Left lung (tissue), 10 donors: ENCODE results near the gene DLL3. TPM values are rescaled to one million over a fixed set of nuclear protein-coding genes. Genes with fewer than 3 reads are reported as not detected.

Experiments used
- ATAC-seq: fragments of 200-7000 bp; cut with Tn5 transposase; one replicate; pipeline ENCODE4 v1.9.1; 2020; ENCODE audit warnings: moderate library complexity
- DNase-seq, 4 donors: peaks; one replicate each; pipeline ENCODE4 v3.0.0-alpha.2; 2013 to 2020
- H3K27ac ChIP-seq, 2 donors: fragments of 200-600 bp; sonication (generic) in 1 of 2; one replicate each; pipeline versions ENCODE4 v1.5.0 to v1.8.0; 2020 to 2021
- H3K27me3 ChIP-seq, 2 donors: fragments of 200-600 bp; sonication (generic) in 1 of 2; one replicate each; pipeline versions ENCODE4 v1.5.0 to v1.8.0; 2020 to 2021
- H3K36me3 ChIP-seq, 2 donors: fragments of 200-600 bp; sonication (generic) in 1 of 2; one replicate each; pipeline versions ENCODE4 v1.5.0 to v1.8.0; 2020 to 2021
- H3K4me1 ChIP-seq, 2 donors: fragments of 200-600 bp; one replicate each; pipeline ENCODE4 v1.8.0; 2021
- H3K4me3 ChIP-seq, 2 donors: fragments of 200-600 bp; sonication (generic) in 1 of 2; one replicate each; pipeline versions ENCODE4 v1.5.0 to v1.8.0; 2020 to 2021; ENCODE audit warnings: mild to moderate bottlenecking in 1 of 2
- H3K9me3 ChIP-seq, 2 donors: fragments of 200-600 bp; sonication (generic) in 1 of 2; one replicate each; pipeline versions ENCODE4 v1.5.0 to v1.8.0; 2020 to 2021
- intact Hi-C, 2 donors: fragments of 100-400 bp; cut with DNase I; formaldehyde crosslinking; loops; one replicate each; pipeline versions ENCODE4 v1.11.2 to v1.14.2; 2022
- polyA plus RNA-seq, 6 donors: library from polyadenylated mRNA; unstranded; fragments of 120-200 nt; gene quantifications; one replicate each; pipeline ENCODE4 v1.2.1, GENCODE V29; 2013; ENCODE audit not compliant: insufficient read length in 6 of 6
- total RNA-seq, 2 donors: library from RNA; stranded (reverse); fragmentation: NEBNext Ultra II Directional; extraction: Animal tissue kit (Norgen Biotek cat#: 25700); gene quantifications; one replicate each; pipeline ENCODE4 v1.2.1, GENCODE V29; 2021
- TF ChIP-seq, protein P1 (sequence below), 2 donors: fragments of 200-600 bp; sonication (generic) in 1 of 2; IDR thresholded peaks; one replicate each; pipeline versions ENCODE4 v1.5.0 to v1.8.0; 2021; ENCODE audit warnings: antibody characterized with exemption in 2 of 2
- donor health status: DM: no; HTN: yes; CAD: no.
- donor health status: DM: no; HTN: no; CAD: no.

Gene DLL3
- total and polyA plus RNA-seq, 8 donors, result 0.12 to 0.80 (median 0.31) TPM; not detected in 1

DNA sequence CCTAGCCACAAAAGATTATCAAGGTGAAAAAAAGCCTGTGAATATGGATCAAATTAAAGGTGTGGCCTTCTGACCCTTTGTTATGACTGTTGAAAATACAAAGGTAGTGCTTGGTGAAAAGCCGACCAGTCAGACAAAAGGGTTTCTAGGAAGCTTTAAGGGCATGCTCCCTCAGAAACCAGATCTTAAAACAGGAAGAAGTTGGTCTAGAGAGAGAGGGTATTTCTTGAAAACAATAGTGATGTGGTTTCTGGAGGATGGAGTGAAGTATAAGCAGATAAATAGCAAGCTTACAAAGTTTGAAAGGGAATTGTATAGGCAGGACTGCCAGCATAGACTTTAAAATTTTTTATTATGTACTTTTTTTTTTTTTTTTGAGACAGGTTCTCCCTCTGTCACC lies 46.2 kb downstream of the DLL3 start:
- ATAC-seq, result no peak
- DNase-seq, result no peak
- H3K36me3 ChIP-seq, result no peaks in the 10 kb centered on the region
- H3K27me3 ChIP-seq, result peaks cover 0 to 13% of the 10 kb centered on the region in 2 donors
- no peaks in the 10 kb centered on the region for H3K9me3 ChIP-seq
- no peak overlapping the region for H3K27ac ChIP-seq
- no peak overlapping the region for H3K4me3 ChIP-seq
- TF ChIP-seq, protein P1, sequence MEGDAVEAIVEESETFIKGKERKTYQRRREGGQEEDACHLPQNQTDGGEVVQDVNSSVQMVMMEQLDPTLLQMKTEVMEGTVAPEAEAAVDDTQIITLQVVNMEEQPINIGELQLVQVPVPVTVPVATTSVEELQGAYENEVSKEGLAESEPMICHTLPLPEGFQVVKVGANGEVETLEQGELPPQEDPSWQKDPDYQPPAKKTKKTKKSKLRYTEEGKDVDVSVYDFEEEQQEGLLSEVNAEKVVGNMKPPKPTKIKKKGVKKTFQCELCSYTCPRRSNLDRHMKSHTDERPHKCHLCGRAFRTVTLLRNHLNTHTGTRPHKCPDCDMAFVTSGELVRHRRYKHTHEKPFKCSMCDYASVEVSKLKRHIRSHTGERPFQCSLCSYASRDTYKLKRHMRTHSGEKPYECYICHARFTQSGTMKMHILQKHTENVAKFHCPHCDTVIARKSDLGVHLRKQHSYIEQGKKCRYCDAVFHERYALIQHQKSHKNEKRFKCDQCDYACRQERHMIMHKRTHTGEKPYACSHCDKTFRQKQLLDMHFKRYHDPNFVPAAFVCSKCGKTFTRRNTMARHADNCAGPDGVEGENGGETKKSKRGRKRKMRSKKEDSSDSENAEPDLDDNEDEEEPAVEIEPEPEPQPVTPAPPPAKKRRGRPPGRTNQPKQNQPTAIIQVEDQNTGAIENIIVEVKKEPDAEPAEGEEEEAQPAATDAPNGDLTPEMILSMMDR (IDR thresholded peaks at IDR 0.05), result no peak
- peaks cover 0 to 10% of the 10 kb centered on the region in 2 donors for H3K4me1 ChIP-seq
- intact Hi-C loops, result no loop called here

DNA sequence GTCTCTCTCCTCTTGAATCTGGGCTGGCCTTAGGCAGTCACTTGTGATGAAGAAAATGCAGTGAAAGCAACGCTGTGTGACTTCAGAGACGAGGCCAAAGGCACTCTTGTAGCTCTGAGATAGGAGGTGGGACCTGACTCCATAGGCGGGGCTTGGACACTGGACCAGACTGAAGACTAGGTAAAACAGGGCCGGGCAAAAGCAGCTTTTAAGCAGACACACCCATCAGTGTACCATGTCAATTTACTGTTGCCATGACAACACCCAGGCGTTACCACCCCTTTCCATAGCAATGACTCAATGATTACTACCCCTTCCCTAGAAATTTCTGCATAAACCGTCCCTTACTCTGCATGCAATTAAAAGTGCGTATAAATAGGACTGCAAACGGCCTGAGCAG lies 47.9 kb downstream of the DLL3 start:
- Histone ChIP-seq H3K9me3 (no peaks in the 10 kb centered on the region), H3K36me3 (no peaks in the 10 kb centered on the region), H3K27me3 (peaks cover 0 to 13% of the 10 kb centered on the region in 2 donors), H3K4me1 (peaks cover 0 to 2% of the 10 kb centered on the region in 2 donors), H3K27ac (no peak overlapping the region), H3K4me3 (no peak overlapping the region)
- intact Hi-C loops, result no loop called here
- TF ChIP-seq, protein P1 (IDR thresholded peaks at IDR 0.05), result no peak
- ATAC-seq (no peak), DNase-seq (no peak)

DNA sequence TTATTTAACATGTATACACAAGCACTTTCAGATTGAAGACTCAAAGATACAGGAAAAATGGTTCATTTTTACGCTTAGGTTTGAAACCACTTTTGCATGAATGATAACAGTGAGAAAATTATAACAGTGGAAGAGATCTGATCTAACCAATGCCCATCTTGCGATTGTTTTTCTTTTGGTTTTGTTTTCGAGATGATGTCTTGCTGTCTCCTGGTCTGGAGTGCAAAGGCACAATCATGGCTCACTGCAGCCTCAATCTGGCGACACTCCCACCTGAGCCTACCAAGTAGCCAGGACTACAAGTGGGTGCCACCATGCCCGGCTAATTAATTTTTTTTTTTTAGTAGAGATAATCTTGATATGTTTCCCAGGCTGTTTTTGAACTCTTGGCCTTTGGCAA lies 51.5 kb downstream of the DLL3 start:
- Histone ChIP-seq H3K27ac (no peak overlapping the region), H3K36me3 (no peaks in the 10 kb centered on the region), H3K4me3 (no peak overlapping the region), H3K27me3 (peaks cover 0 to 8% of the 10 kb centered on the region in 2 donors), H3K9me3 (no peaks in the 10 kb centered on the region), H3K4me1 (peaks cover 0 to 12% of the 10 kb centered on the region in 2 donors)
- TF ChIP-seq, protein P1 (IDR thresholded peaks at IDR 0.05), result no peak
- ATAC-seq, result no peak
- intact Hi-C loops, result loop anchor here in 1 of 2 donors (5.0 kb wide), 1 partner anchor 122 kb away; no protein-coding TSS in a partner anchor
- no peak for DNase-seq

DNA sequence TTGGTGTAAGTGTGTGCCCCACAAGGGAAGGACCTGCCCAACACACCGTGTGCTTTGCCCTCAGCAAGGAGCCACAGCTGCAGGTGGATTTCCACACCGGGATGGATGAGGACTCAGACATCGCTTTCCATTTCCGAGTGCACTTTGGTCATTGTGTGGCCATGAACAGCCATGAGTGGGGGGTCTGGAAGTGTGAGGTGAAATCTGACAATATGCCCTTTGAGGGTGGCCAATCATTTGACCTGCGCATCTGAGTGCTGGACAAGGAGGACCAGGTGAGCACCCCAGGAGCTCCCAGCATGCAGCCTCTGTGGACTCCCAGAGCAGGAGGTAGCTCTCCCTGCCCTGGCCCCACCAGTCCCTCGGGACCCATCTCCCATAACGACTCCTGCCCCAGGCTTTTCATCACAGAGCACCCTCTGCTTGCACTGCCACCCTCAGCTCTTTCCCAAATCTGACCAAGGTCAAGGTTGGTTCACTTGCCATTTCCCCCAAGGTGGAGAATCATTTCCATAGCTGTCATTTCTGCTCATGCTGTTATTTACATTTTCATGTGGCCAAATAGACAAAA lies 54.4 kb downstream of the DLL3 start:
- Histone ChIP-seq H3K4me3 (no peak overlapping the region), H3K27ac (no peak overlapping the region), H3K9me3 (no peaks in the 10 kb centered on the region), H3K27me3 (no peaks in the 10 kb centered on the region), H3K36me3 (no peaks in the 10 kb centered on the region), H3K4me1 (peaks cover 0 to 15% of the 10 kb centered on the region in 2 donors)
- DNase-seq, result no peak
- ATAC-seq, result no peak
- TF ChIP-seq, protein P1 (IDR thresholded peaks at IDR 0.05), result no peak
- intact Hi-C loops, result loop anchor here in 1 of 2 donors (5.0 kb wide), 1 partner anchor 119 kb away; no protein-coding TSS in a partner anchor

DNA sequence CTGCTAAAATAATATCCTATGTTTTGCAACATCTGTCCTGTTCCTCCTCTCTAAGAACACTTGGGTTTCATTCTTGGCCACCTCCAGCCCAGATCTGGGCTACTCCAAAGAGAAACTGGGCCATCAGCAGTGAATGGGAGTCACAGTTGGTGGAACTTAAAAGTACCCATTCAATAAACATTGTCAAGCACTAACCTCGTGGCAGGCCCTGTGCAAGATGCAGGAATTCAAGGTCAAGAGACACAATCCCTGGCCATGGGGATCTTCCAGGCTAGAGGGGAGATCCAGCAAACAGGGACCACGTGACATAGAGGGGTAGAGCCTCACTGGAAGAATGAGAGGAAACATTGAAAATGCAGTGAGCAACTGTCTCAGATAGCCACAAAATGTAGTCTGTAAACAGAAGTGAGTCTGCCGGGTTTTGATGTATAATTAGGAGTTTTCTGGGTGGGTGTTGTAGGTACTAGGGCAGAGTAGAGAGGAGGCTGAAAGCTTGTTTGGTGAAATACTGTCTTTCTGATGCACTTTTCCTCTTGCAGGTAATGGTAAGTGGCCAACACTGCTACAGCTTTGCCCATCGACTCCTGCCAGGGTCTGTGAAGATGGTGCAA lies 56.1 kb downstream of the DLL3 start:
- H3K27ac ChIP-seq, result no peak overlapping the region
- peaks cover 0 to 15% of the 10 kb centered on the region in 2 donors for H3K4me1 ChIP-seq
- no peak for ATAC-seq
- intact Hi-C loops, result loop anchor here in 1 of 2 donors (5.0 kb wide), 1 partner anchor 117 kb away; no protein-coding TSS in a partner anchor
- TF ChIP-seq, protein P1 (IDR thresholded peaks at IDR 0.05), result no peak
- DNase-seq, result no peak
- no peaks in the 10 kb centered on the region for H3K9me3 ChIP-seq
- H3K27me3 ChIP-seq, result no peaks in the 10 kb centered on the region
- no peak overlapping the region for H3K4me3 ChIP-seq
- no peaks in the 10 kb centered on the region for H3K36me3 ChIP-seq
